GM06990 (cell line): Measurements from ENCODE around the gene MTARC1.

Experiments used
- DNase-seq: peaks from one replicate; pipeline ENCODE4 v3.0.0-alpha.2; 2011; ENCODE audit not compliant: insufficient read length; ENCODE audit errors: extremely low read depth
- H3K27me3 ChIP-seq: replicated peaks from 2 replicates; pipeline ENCODE4 v1.6.0; 2011; ENCODE audit warnings: low read length; ENCODE audit not compliant: control insufficient read depth, insufficient read depth
- H3K36me3 ChIP-seq: 2 replicates; pipeline ENCODE4 v1.5.1; 2011; ENCODE audit warnings: low read length; ENCODE audit not compliant: control insufficient read depth, insufficient read depth
- H3K4me3 ChIP-seq: replicated peaks from 2 replicates; pipeline ENCODE4 v1.5.1; 2011; ENCODE audit warnings: low read depth, mild to moderate bottlenecking, control low read depth, low read length
- CTCF ChIP-seq: IDR thresholded peaks from 2 replicates; pipeline ENCODE4 v1.5.1; 2011; ENCODE audit warnings: low read length, control low read depth, mild to moderate bottlenecking, inconsistent platforms; ENCODE audit not compliant: insufficient read depth, poor library complexity, severe bottlenecking

MTARC1 gene

GRCh38 chr1:220786337-220787068 is at the start of gene MTARC1:
Gene MTARC1 (plus strand): TSS chr1:220786913. CDS start chr1:220786945, 32 bp downstream.
- TF ChIP-seq CTCF, result no peak
- DNase-seq, result peak; percentile 52
- H3K4me3 ChIP-seq, result peak within 1 kb of the TSS; percentile 45
- H3K27me3 ChIP-seq, result no peaks in the 10 kb centered on the region
- H3K36me3 ChIP-seq, result no peaks in the 10 kb centered on the region; the same call in 1 of the 2 replicates

GRCh38 chr1:220741349-220741748 is 45.4 kb upstream of the MTARC1 start:
- H3K4me3 ChIP-seq, result no peak overlapping the region
- no peak for TF ChIP-seq CTCF
- no peak for DNase-seq
- H3K27me3 ChIP-seq, result no peaks in the 10 kb centered on the region
- no peaks in the 10 kb centered on the region for H3K36me3 ChIP-seq

GRCh38 chr1:220741825-220742224 is 44.9 kb upstream of the MTARC1 start:
- no peak for TF ChIP-seq CTCF
- H3K4me3 ChIP-seq, result no peak overlapping the region
- DNase-seq, result no peak
- no peaks in the 10 kb centered on the region for H3K27me3 ChIP-seq
- H3K36me3 ChIP-seq, result no peaks in the 10 kb centered on the region

- H3K36me3 ChIP-seq, result no peaks in the 10 kb centered on the region
- no peak overlapping the region for H3K4me3 ChIP-seq
- TF ChIP-seq CTCF, result no peak
- no peaks in the 10 kb centered on the region for H3K27me3 ChIP-seq
- DNase-seq, result no peak
These were observed 44.2 kb upstream of the MTARC1 start for GRCh38 chr1:220742520-220742919.

GRCh38 chr1:220746851-220747250 is 39.9 kb upstream of the MTARC1 start:
- no peaks in the 10 kb centered on the region for H3K27me3 ChIP-seq
- DNase-seq, result no peak
- H3K4me3 ChIP-seq, result no peak overlapping the region
- H3K36me3 ChIP-seq, result no peaks in the 10 kb centered on the region
- TF ChIP-seq CTCF, result no peak
